Hippocampal formation (tissue), 2 donors: Measurements from ENCODE around the gene ANKRD34A.
A peak's percentile ranks its signal among the peaks of the same experiment; 100 is the strongest.

Experiments
- DNase-seq, 2 donors: peaks; one replicate each; lab custom pipeline; 2025; lab: John Stamatoyannopoulos, UW

ANKRD34A gene

DNA sequence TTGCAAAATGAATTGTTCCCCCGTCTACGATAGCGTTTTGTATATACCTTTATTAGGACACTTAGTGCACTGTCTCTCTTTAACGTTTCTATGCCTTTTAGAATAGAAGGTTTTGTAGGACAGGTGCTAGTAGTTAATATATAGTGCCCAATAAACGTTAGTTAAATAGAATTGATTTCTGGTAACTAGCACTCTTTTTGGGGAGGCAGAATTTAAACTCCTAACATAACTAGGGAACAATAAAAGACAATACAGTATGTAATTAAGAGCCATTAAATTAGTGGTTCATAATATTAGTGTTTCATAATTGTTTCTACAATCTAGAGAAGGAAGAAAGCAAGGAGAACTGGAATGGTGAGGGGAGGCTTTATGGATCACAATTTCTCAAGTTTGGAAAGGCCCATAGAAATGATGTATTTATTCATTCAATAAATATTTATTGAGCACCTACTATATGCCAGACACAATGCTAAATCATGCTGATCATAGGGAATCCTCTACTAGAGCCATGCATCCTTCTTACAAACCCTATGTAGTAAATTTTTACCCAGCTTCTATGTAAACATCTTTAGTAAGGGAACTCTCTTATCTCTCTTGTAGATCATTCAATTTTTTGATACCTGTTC lies 857 bp upstream of the ANKRD34A start:
- no peak for DNase-seq

- no peak for DNase-seq
Observed at GRCh38 chr1:145963265-145964019, 933 bp downstream of the ANKRD34A start.

DNA sequence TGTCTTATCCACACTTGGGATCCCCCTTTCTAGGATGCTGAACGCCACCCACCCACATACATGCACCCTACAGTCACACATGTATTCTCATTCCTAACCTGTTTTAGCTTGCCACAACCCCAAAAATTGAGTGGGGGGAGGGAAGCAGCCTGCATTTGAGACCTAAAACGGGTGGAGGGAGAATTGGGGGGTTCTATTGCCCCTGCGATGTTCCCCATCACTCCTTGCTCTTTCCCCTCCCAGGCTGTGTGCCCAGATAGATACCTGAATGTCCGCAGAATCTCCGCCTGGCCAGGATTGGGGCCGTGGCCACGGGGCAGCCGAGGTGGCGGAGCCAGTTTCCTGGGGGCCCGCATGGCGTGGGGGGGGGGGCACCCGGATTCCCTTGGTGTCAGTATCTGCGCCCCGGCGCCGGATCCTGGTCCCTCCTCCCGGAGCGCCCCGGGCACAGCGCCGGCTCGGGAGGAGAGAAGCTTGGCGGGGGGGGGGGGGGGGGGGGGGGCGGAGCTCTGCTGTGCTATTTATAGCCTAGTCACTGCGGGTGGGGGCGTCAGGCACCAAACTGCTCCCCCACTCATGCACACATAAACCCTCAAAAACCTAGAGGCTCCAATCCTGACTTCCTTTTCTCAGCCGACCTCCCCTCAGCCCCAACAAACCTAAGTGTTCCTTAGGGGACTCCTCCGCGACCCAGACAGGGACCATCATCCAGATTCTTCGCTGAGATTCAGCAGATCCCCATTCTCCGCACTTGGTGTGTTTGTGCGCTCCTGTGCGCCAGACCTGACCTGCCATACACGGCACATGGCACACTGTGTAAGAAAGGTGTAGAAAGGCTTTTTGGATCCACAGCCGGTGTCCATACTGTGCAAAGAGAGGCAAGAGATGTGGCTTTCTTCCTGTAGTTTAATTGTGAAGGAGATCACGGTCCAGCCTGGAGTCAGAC lies 1.9 kb downstream of the ANKRD34A start:
- DNase-seq = peak; percentile 63 to 86

GRCh38 chr1:145961425-145962156 lies 2.8 kb downstream of the ANKRD34A start:
- peak in 1 of 2 donors; percentile 38 for DNase-seq

- DNase-seq = no peak
Observed at GRCh38 chr1:145961109-145961424, 3.3 kb downstream of the ANKRD34A start.

- peak; percentile 55 to 69 for DNase-seq
Observed at GRCh38 chr1:145960468-145961108, 3.8 kb downstream of the ANKRD34A start.

- DNase-seq = no peak
Observed at GRCh38 chr1:145959957-145960467, 4.4 kb downstream of the ANKRD34A start.

DNA sequence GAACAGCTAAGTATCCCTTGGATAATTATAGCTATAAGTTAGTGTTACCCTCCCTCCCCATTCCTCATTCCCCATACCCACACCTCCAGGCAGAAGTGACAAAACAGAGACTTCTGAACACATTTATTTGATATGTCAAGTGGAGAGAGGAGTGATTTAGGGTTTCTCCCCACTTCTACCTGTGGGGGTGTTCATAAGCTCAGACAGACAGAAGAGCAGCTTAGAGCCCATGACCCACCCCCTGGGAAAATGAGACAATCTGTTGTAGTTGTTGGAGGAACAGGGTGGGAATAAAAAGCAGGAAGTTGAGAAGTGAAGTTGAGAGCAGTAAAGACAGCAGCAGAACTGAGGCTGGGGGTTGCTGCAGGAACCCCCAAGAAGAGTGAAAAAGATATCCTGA lies 5.0 kb downstream of the ANKRD34A start:
- no peak for DNase-seq

DNA sequence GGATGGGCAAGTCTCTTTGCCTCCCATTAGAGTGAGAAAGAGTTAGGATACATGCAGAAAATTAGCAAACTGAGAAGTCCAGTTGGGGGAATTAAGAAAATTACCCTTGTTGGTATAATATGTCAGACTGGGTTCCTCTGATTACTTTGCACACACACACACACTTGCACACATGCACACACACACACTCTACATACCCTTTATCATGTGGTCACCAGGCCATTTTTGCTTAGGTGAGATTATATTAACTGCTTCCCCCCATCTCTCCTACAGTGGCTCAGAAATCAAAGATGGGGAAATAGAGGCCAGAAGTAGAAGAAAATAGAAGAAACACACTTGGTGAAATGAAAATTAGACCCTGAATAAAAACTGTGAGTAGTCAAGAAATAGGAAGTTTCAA lies 5.6 kb downstream of the ANKRD34A start:
- DNase-seq = no peak

- DNase-seq = peak; percentile 97 to 99
Observed at GRCh38 chr1:145957443-145958319, 6.7 kb downstream of the ANKRD34A start, which contains the start of gene LIX1L. LIX1L (minus strand) TSS chr1:145958017; CDS start chr1:145957927, 90 bp downstream.

GRCh38 chr1:145956781-145957442 lies 7.5 kb downstream of the ANKRD34A start:
- DNase-seq = no peak

- DNase-seq = no peak
Observed at GRCh38 chr1:145956361-145956760, 8.0 kb downstream of the ANKRD34A start.

GRCh38 chr1:145955436-145955835 lies 8.9 kb downstream of the ANKRD34A start:
- no peak for DNase-seq

DNA sequence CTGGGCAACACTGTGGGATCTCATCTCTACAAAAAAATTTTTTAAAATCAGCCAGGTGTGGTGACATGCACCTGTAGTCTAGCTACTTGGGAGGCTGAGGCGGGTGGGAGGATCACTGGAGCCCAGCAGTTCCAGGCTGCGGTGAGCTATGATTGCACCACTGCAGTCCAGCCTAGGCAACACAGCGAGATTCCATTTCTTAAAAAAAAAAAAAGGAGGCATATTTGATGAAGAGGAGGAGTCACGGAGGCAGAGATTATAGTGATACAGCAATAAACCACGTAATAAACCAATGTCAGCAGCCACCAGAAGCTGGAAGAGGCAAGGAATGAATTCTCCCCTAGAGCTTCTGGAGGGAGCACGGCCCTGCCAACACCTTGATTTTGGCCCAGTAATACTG lies 10.5 kb downstream of the ANKRD34A start:
- no peak for DNase-seq

DNA sequence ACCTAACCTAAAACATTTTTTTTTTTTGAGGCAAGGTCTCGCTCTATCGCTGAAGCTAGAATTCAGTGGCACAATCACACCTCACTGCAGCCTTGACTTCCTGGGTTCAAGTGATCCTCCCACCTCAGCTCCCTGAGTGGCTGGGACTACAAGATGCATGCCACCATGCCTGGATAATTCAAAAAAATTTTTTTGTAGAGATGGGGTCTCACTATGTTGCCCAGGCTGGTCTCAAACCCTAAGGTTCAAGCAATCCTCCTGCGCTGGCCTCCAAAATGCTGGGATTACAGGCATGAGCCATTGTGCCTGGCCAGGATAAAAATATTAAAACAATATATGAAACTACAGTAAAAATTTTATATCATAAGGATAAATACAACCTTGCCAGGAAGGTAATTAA lies 11.5 kb downstream of the ANKRD34A start:
- DNase-seq = no peak

GRCh38 chr1:145951526-145951925 lies 12.8 kb downstream of the ANKRD34A start:
- DNase-seq = no peak

GRCh38 chr1:145949219-145949618 lies 15.2 kb downstream of the ANKRD34A start:
- no peak for DNase-seq

GRCh38 chr1:145947551-145947950 lies 16.8 kb downstream of the ANKRD34A start:
- no peak for DNase-seq

DNA sequence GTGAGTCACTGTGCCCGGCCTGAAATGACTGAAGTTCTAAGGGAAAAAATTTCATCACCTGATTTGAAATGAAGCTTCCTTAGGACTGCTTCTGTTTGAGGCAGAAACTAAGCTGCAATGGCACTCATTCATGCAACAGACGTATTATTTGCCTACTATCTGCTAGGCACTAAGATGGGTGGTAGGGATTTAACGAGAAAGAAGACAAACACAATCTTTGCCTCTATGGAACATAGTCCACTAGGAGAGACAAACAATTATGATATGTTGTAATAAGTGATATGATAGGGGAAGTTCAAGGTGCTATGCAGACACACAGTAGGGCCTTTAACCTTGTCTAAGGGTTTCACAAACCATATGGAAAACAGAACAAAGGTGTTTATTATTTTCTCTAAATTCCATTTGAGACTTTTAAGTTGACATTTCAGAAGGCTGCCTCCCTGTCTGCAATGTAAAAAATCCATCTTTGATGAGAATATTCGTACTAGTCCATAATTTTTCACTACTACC lies 17.8 kb downstream of the ANKRD34A start:
- no peak for DNase-seq
